Mammary epithelial cell (primary cell): Measurements from ENCODE around the gene ANKRD1.

Source experiments
- CTCF ChIP-seq, 2 donors: IDR thresholded peaks in 1 of 2; conservative IDR thresholded peaks in 1 of 2; 2 replicates each; pipeline ENCODE4 v1.5.1; 2011 to 2012; ENCODE audit warnings: inconsistent platforms in 2 of 2, low read length in 2 of 2, mild to moderate bottlenecking in 2 of 2, control low read depth in 1 of 2, low read depth in 1 of 2; ENCODE audit not compliant: insufficient read depth in 1 of 2; ENCODE audit errors: extremely low read depth in 1 of 2
- EZH2 ChIP-seq: IDR thresholded peaks from 2 replicates; pipeline ENCODE4 v1.6.1; 2012; ENCODE audit warnings: low read length, inconsistent platforms, borderline replicate concordance

GRCh38 chr10:90872648-90873020 lies 48.3 kb downstream of the ANKRD1 start:
- TF ChIP-seq CTCF (conservative IDR thresholded peaks at IDR 0.05 in 1 of 2, IDR thresholded peaks at IDR 0.05 in 1 of 2; ENCODE audit: extremely low read depth in 1 of 2, insufficient read depth in 1 of 2, low read depth in 1 of 2, low read length in 2 of 2) (no peak), EZH2 (no peak)
